CD4-positive, alpha-beta T cell treated with Interferon gamma for 1 hour (primary cell): ENCODE results near the gene SYF2.
"Not testable (repeated sequence)": the region's sequence is repeated elsewhere in the genome, so short reads cannot be mapped to it uniquely, and the experiment has no call there.

Experiments used
- DNase-seq: peaks from one replicate; pipeline ENCODE4 v3.0.0-alpha.2; 2020

SYF2 gene

DNA sequence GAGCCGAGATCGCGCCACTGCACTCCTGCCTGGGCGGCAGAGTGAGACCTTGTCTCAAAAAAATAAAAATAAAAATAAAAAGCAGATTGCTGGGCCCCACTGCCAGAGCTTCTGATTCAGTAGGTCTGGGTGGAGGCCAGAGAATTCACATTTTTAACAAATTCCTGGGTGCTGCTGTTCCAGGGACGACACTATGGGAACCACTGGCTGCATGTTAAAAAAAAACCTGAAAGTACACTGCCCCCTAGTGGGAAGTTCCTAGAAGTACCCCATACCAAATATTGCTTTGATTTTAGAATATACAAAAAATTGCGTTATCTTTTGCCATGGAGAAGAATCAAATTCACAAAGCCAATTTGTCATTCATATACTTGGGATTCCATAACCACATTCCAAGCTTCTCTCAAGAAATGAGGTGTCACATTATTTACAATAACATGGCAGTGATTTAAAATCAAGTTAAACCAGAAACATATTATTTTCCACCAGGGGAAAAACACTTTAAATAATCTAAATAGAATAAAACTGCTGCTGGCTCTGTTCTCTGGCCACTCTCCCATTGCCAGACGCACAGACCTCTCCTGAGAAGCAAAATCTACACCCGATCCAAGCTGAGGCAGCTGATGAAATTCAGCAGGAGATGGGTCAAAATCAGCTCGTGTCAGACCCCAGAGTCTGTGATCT is 27.4 kb downstream of the SYF2 start:
- DNase-seq, result no peak

DNA sequence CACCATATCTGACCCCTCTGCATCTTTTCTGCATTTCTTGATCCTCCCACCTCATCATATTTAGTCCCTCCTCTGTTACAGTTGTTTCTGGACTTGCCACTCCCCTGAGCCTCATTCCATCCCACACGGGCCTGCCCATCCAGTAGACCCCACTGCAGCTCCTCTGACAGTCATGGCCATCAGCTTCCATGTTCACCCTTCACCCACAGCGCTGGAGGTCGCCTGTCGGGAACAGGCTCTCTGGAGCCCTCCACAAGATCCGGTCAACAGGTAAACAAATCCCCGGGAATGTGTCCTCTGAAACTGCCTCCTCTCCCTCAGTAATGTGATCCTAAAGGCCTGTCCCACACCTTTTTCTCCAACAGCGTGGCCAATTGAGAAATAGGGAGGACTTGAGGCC is 31.3 kb downstream of the SYF2 start:
- no peak for DNase-seq

DNA sequence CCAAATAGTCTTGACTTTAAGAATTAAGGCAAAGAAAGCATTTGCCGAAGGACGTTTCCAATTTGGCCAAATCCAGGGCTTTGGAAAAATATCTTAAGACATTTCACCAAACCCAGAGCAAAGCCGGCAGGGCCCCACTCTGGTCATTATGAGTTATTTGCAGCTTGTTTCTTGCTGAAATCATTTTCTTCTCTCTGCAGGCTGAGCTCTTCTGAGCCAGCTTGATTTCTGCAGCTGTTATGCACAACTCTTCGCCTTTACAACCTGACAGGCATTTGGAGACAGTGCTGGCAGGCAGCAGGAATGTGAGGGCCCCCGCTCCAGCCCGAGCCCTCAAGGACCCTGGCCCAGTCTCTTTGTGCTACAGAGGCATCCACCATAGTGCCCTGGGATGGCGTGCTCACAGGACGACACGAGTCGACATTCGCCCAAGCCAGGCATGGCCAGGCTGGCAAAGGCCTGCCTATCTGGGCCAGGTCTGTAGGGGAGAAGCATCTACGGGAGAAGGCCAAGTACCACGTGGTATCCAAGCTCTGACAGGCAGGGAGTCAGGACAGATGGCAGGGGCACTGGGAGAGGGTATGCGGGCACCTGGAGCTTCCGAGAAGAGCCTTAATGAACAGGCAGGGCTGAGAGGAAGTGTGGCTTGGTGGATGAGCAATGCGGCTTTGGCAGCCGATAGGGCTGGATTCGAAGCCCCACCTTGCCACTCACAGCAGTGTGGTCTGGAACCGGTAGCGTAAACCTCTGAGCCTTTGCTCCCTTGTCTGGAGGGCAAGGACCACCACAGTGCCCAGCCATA is 32.3 kb downstream of the SYF2 start:
- no peak for DNase-seq

DNA sequence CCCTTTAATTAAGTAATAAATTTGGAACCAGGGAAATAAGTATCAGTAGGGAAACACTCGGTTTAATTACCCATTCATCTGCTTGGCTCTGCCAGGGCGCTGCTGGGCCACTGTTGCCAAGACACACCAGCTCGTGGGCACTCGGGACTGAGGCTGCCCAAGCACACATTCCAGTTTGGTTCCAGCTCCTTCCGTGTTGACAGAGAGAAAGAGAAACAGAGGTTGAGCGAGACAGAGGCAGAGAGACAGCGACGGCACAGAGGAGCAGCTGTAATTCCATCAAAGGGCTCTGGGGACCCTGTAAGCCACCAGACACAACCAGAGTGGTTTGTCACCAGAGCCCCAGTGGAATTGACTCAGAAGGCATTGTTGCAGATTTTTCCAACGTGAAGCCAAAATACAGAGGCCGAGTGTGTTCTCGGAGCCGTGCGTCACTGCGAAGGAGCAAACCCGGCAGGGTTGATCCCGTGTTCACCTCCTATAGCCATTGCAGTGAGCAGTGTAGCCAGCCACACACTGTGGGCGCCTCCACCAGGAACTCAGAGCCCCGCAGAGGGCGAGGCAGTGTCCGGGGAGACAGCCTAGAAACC is 33.5 kb downstream of the SYF2 start:
- no peak for DNase-seq

DNA sequence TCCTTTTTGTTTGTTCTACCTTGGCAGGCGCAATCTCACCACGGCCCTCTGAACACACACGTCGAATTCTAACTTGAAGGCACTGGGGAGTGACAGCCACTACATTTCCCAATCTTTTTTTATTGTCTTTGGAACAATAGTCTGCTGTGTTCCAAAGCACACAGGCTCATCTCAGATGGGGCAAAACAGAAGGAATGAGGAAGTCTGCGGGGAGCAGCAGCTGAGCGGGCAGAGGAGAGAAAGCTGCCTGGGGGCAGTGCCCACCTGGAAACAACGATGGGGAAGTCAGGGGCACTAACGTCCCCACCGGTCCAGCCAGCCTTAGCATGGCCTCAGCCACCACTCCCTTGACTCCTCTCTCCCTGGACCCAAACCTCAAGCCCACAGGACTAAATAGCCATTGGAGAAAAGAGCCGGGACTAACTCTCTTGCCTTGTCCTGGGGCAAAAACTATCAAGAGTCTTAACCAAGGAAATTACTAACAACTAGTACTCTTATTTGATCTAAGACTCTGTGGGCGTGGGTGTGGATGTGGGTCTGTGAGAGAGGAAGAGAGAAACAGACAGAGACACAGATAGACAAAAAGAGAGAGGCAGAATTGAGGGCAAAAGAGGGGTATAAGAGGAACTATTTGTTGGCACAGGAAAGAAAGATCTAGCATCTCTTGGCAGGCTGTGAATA is 34.2 kb downstream of the SYF2 start:
- no peak for DNase-seq

DNA sequence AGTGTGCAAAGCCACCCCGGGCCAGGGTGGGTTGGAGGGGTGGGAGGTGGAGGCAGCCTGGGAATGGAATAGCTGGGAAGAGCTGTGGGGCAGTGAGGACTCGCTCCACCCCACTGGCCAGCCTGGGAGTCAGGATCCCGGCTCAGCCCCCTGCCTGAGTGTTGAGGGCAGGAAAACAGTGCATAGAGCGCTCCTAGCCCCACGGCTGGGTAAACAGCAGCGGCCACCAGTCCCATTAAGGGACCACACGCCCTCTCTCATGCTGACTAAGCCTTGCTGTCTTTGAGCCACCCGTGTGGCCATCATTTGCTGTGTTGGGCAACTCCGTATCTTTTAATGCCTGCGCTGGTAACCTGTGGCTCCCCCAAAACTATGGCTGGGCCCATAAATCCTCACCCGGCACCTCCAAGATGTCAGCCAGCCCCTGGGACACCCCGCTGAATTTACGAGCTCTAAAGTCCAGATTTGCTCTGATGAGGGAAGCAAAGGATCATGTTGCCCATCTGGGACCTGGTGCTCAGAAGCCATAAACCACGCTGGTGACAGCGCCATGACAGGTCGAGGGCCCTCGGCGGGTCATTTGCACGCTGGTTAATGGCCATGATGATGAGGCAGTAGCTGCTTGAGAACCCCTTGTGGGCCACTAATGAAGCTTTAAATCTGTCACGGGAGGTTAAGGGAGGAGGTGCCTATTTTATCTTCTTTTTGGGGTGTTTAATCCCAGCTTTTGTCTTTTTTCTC is 34.9 kb downstream of the SYF2 start:
- DNase-seq, result no peak

DNA sequence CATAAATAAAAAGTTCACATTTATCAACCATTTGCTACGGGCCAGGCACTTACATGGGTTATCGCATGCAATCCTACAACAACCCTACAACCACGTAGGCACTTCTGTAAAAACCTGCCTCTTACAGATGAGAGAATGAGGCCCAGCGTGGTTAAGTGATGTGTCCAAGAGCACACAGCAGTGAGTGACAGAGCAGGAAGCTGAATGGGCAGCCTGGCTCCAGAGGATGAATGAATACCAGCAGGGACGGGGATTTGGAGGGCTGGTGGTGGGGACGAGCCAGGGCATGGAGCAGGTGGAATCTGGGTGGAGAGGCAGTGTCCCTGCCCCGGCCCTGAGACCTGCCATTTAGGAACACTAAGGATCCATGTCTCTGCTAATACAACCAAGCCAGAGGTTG is 35.5 kb downstream of the SYF2 start:
- no peak for DNase-seq

DNA sequence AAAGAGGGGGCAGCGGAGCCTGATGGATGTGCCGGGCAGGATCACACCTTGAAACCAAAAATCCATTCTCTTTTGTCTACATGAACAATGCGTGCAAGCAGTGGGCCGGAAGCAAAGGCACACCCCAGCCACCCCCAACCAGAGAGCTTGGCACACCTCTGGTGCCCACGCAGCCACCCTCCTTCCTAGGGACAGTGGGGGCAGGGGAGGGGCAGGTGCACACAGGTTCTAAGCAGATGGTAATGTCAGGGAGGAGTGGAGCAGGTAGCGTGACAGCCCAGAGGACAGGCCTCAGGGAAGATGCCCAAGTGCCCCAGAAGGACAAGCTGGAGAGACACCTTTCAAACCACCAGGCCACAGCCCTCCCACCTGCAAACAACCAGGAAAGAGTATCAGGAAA is 36.5 kb downstream of the SYF2 start:
- no peak for DNase-seq

DNA sequence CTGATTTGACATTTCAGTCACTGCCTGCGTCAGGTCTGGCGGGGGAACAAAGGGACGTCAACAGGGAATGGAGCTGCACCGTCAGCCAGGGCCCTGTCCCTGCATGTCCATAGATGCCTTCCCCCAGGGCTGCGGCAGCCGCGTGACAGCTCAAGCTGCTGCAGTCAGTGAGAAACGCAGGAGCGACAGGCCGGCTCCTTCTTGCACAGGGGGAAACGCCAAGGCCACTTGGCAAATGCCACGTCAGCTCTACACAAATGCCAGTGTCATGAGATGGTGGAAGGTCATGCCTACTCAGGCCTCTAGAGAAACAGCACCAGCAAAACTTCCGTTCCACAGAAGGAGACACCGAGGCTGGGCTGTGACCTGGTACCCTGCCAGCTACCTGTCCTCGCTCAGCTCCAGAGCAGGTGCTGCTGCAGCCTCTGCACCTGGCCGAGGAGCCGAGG is 37.7 kb downstream of the SYF2 start:
- DNase-seq, result no peak

DNA sequence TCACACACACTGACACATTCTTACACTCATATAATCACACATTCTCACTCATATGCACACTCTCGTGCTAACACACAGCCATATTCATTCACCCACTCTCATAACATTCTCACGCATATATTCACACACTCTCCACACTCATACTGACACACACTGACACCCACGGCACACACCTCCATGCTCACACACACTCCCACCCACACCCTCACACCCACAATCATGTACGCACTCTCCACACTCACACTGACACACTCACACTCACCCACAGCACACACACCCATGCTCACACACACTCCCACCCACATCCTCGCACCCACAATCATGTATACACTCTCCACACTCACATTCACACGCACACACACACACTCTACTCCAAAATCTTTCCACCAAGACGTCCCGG is 38.2 kb downstream of the SYF2 start:
- DNase-seq, result no peak

DNA sequence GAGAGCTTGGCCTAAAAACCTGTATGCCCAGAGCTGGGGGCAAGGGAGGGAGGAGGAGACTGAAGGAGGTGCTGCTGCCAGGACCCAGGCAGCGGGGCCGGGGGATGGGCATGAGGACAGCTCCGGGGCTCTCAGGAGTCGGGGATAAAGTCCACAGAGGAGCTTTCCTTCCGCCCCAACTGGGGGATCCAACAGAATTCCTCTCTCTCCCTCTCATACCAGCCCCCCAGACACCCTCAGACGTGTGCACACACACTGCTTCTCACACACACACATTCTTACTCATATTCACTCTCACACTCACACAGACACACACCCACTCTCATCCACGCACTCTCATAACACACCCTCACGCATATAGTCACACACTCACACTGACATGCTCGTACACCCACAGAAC is 39.1 kb downstream of the SYF2 start:
- DNase-seq, result no peak

DNA sequence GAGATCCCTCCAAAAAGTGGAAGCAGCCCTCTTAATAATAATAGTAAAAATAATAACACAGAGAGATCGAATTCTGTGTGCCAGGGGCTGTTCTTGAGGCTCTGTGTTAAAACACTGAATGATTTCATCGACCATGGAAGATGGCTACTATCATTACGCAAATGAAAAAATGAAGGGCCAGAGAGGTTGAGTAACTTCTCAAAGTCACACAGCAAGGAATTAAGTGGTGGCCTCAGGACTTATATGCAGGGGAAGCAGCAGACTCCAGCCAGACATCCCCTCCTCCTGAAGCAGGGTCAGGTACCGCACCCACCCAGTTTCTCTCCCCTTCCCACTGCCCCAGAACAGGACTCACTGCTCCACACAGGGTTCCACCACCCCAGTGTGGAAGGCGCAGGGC is 40.1 kb downstream of the SYF2 start:
- DNase-seq, result no peak

DNA sequence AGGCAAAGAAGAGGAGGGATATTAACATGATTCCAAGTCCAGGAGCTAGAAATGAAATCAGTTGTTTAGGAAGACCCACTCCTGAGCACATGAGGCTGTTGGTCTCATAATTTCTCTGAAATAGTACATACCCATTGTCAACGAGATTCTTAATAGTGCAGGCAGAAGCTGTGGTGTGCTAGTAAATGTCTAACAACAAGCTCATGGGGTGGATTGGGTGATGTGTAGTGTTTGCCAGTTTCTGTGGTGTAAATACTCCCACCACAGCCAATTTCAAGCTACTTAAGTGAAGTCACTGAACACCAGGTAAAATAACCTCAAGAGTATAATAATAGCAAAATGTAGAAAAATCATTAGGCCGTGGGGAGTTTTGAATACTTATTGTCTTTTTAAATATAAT is 42.0 kb downstream of the SYF2 start:
- no peak for DNase-seq

DNA sequence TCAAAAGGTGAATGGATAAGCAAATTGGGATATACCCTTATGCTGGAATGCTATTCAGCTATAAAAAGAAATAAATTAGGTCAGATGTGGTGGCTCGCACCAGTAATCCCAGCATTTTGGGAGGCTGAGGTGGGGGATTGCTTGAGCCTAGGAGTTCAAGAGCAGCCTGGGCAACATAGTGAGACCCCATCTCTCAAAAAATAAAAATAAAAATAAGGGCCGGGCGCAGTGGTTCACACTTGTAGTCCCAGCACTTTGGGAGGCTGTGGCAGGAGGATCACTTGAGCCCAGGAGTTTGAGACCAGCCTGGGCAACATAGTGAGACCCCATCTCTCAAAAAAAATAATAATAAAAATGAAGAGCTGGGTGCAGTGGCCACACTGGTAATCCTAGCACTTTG is 44.4 kb downstream of the SYF2 start:
- not testable (repeated sequence) for DNase-seq

DNA sequence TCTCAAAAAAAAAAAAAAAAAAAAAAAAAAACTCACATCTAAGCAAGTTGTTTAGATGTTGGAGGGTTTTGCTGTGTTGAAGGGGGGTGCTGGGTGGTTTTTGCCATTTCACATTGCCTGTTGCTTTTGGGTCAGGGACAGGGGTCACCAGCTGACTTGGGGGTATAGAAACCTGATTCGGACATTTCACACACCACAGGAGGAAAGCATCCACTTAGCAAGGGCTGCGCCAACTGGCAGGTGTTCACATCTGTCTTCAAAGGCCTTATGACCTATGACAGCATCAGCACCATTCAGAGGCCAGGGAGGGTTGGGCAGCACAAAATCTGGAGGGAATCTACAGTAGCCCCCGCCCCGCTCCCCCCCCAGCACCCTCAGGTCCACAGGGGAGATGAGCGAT is 45.2 kb downstream of the SYF2 start:
- DNase-seq, result no peak

DNA sequence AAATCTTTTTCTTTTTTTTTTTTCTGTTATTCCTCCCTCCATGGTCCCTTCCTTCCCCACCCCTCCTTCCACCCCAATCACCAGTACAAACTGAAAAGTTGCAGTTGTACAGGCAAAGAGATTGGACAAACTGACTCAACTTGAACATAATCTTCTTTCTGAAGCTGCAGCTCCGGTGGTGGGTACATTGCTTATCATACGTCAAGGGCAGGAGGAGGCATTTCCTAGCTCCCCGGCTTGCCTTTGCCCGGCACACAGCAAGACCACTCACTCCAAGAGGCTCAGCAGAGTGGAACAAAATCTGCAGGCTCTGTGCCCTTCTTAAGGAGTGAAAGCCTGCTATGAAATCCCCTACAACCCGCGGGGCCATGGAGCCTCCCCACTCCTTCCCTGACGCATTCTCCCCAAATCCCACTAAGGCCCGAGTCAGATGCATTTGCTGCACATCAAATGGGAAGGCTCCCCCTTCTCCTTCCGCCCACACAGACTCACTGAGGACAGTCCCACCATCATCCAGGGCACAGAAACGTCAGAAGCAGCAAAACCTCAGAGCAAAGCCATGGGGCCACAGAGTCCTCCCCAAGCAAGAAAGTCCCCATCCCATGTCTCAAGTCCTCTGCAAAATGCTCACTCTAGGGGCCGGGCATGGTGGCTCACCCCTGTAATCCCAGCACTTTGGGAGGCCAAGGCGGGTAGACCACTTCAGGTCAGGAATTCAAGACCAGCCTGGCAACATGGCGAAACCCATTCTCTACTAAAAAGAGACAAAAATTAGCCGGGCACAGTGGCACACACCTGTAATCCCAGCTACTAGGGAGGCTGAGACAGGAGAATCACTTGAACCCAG is 45.9 kb downstream of the SYF2 start:
- DNase-seq, result no peak

DNA sequence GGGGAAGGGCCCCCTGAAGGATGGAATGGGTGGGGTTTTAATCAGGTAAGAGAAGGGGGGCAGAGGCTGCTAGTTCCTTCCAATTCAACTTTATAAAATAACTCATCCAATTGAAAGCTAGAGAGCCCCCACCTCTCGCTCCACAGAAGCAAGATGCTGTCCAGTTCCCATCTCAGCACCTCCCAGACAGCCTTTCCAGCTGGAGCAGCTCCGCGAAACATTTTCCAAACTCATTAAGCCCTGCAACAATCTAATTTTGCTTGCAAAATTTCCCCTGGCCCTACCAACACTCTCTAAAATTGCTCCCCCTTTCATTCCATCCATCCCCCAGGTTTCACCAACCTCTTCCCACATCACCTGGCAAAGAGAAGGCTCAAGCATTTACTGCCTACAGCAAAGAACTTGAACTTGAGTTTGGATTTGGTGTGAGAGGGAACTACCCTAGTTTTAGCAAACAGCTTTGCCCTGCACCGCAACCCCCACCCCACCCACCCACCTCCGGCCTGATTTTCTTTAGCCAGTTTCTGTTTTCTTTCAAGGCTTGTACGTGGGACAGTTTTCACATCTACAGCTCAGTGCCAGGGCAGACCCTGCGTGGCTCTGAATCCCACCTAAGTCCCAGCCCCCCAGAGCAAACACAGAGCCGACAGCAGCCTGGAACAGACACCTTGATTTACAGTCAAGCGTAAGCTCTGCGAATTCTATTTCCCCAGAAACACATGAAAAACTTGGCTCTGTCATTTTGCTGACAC is 46.7 kb downstream of the SYF2 start:
- no peak for DNase-seq

DNA sequence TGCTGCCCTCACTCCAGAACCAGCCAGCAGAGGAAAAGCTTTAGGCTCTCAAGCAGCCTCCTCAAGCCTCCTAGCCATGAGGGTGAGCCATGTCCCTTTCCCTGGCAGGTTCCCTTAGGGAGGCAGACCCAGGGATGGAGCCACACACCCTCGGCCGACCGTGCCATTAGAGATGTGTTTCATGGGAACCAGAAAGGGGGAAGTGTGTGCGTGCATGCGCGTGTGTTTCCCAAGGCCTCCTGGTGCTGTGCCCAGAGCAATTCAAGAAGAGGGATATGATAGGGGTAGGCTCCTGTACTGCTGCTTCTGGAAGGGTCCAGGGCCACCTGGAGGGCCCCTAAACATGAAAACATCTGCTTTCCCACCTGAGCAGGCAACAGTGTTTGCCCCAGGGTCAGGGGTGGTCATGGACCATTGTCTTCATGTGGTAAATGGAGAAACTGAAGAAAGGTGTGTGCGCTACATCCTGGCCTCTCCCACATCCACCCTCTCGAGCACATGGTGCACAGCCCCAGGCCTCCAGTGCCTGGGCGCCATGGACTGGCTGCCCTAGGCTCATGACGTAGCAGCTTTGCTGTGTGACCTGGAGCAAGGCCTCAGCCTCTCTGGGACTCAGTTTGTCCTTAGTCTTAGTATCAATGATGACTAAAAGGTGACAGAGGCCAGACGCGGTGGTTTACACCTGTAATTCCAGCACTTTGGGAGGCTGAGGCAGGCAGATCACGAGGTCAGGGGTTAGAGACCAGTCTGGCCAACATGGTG is 48.1 kb downstream of the SYF2 start:
- no peak for DNase-seq

DNA sequence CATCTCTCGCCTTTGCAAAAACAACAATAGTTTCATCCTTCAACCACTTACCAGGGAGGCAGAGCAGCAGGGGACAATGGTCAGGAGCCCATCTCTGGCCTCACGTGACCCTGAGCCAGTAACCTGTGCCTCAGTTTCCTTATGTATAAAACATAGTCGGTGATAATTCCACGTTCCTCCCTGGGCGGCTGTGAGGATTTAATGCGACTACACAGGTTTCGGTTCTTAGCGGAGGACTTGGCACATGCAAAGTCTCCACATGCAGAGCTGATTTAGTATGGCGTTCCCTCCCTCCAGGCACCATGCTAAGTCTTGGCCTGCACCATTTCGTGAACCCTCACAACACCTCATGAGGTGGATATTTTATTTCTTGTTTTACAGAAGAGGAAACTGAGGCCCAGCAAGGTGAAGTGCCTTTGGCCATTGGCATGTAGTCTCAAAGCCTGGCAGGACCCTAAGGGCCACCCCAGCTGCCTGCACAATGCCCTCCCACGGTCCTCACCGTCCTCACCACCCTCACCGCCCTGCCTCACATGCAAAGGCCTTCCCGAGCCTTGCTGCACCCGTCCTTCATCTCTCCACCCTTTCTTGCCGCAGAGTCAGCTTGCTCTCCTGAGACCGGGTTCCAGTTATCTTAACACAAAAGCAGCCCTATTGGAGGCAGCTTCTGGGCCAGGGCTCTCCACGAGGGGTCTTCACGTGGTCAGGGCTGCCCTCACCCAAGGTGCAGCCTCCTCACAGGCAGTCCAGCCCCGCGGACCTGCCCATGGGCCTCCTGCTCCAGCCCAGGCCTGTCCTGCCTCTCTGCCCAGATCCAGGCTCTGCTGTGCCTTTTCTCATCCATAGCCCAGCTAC is 48.9 kb downstream of the SYF2 start:
- no peak for DNase-seq
